T-cell (primary cell): ENCODE measurements around the gene AFAP1L1. TPM values are rescaled to one million over a fixed set of nuclear protein-coding genes. Genes with fewer than 3 reads are reported as not detected.

Experiments
- ATAC-seq, 4 experiments: fragments of 200-7000 bp in 3 of 4; fragments of 150-1000 bp in 1 of 4; cut with Tn5 transposase; replicated peaks in 1 of 4; 1 replicate in 3 of 4; 2 replicates in 1 of 4; pipeline ENCODE4 v1.10.0; 2021; ENCODE audit warnings: moderate library complexity in 3 of 4, mild to moderate bottlenecking in 2 of 4, moderate number of reproducible peaks in 1 of 4
- CTCF ChIA-PET, 2 donors: fragments of 300-600 bp; sonication (Branson Sonifier 250); formaldehyde crosslinking; loops; one replicate each; lab custom pipeline; 2022; ENCODE audit warnings: antibody characterized with exemption in 2 of 2; lab: Charles Lee
- POLR2A ChIA-PET, 2 donors: fragments of 300-600 bp; sonication (Branson Sonifier 250); formaldehyde crosslinking; loops; one replicate each; lab custom pipeline; 2022; ENCODE audit warnings: antibody characterized with exemption in 2 of 2; lab: Charles Lee
- DNase-seq, 35 experiments: peaks; one replicate each; pipeline versions ENCODE4 v3.0.0 to v3.0.0-alpha.2; 2013 to 2023
- H3K27ac ChIP-seq: one replicate; pipeline ENCODE4 v1.5.1; 2013; ENCODE audit warnings: low read length
- H3K27me3 ChIP-seq, 2 experiments: replicated peaks in 1 of 2; 1 replicate in 1 of 2; 2 replicates in 1 of 2; pipeline versions ENCODE4 v1.6.1 to v1.7.0; 2013; ENCODE audit warnings: low read length in 1 of 2, mixed read lengths in 1 of 2; ENCODE audit not compliant: control insufficient read depth in 2 of 2, insufficient read depth in 2 of 2; ENCODE audit errors: extremely low read depth in 1 of 2
- H3K36me3 ChIP-seq, 2 donors: 1 replicate in 1 of 2; 2 replicates in 1 of 2; pipeline versions ENCODE4 v1.6.1 to v1.7.0; 2013; ENCODE audit warnings: low read length in 1 of 2; ENCODE audit not compliant: control insufficient read depth in 2 of 2, insufficient read depth in 1 of 2; ENCODE audit errors: extremely low read depth in 1 of 2
- H3K4me1 ChIP-seq, 2 experiments: 1 replicate in 1 of 2; 2 replicates in 1 of 2; pipeline versions ENCODE4 v1.6.1 to v1.7.0; 2013; ENCODE audit warnings: low read length in 2 of 2, mixed read lengths in 1 of 2; ENCODE audit not compliant: insufficient read depth in 2 of 2, control insufficient read depth in 1 of 2; ENCODE audit errors: extremely low read depth in 1 of 2
- H3K4me3 ChIP-seq, 2 donors: 1 replicate in 1 of 2; 2 replicates in 1 of 2; pipeline versions ENCODE4 v1.5.1 to v1.7.0; 2013; ENCODE audit warnings: mild to moderate bottlenecking in 2 of 2, low read length in 1 of 2, moderate library complexity in 1 of 2; ENCODE audit not compliant: control insufficient read depth in 1 of 2; ENCODE audit errors: extremely low read depth in 1 of 2
- H3K9me3 ChIP-seq: 2 replicates; pipeline ENCODE4 v1.7.0; 2013
- H3K27ac Mint-ChIP-seq, 2 donors: one replicate each; pipeline ENCODE4 v1.8.0; 2020 to 2021; ENCODE audit warnings: mild to moderate bottlenecking in 2 of 2, mixed read lengths in 2 of 2
- H3K27me3 Mint-ChIP-seq, 2 donors: one replicate each; pipeline ENCODE4 v1.8.0; 2021 to 2022; ENCODE audit warnings: mixed read lengths in 2 of 2
- H3K36me3 Mint-ChIP-seq: one replicate; pipeline ENCODE4 v1.8.0; 2021; ENCODE audit warnings: mixed read lengths
- H3K4me1 Mint-ChIP-seq, 3 donors: one replicate each; pipeline ENCODE4 v1.8.0; 2020 to 2022; ENCODE audit warnings: mixed read lengths in 3 of 3, mild to moderate bottlenecking in 1 of 3
- H3K4me3 Mint-ChIP-seq, 3 donors: one replicate each; pipeline ENCODE4 v1.8.0; 2020 to 2022; ENCODE audit warnings: mild to moderate bottlenecking in 3 of 3, mixed read lengths in 3 of 3, moderate library complexity in 3 of 3
- H3K9me3 Mint-ChIP-seq, 3 donors: one replicate each; pipeline ENCODE4 v1.8.0; 2020 to 2022; ENCODE audit warnings: mixed read lengths in 3 of 3
- WGBS: methylation state at CpG from one replicate; pipeline ENCODE4 v1.1.5; 2013; ENCODE audit warnings: missing lambda C conversion rate; ENCODE audit not compliant: insufficient coverage; 5-methylcytosine and 5-hydroxymethylcytosine counted together
- total RNA-seq, 35 experiments: library from RNA in 6 of 35; stranded (reverse) in 6 of 35; fragments of 120-200 nt in 1 of 35; gene quantifications; one replicate each; pipeline versions ENCODE4 v1.2.1 to v1.2.4 and lab custom pipeline; 2013 to 2026

Gene AFAP1L1
- total RNA-seq, 5 donors from 2014 or later (not counting 1 experiment from before 2014, with no cell fraction given), result 0.20 to 0.99 (median 0.50) TPM

- Mint-ChIP-seq H3K36me3 (no peaks in the 10 kb centered on the region), H3K9me3 (no peaks in the 10 kb centered on the region), H3K27me3 (no peaks in the 10 kb centered on the region), H3K4me3 (no peak overlapping the region), H3K4me1 (peaks cover 0 to 3% (median 1%) of the 10 kb centered on the region in 3 donors), H3K27ac (no peak overlapping the region)
- Histone ChIP-seq H3K27me3 (no peaks in the 10 kb centered on the region), H3K4me1 (no peaks in the 10 kb centered on the region), H3K27ac (no peak overlapping the region), H3K9me3 (no peaks in the 10 kb centered on the region), H3K36me3 (no peaks in the 10 kb centered on the region), H3K4me3 (no peak overlapping the region)
- DNase-seq (no peak), ATAC-seq (no peak)
- 100% methylated on average over 1 of the region's 1 CpG for WGBS
- ChIA-PET CTCF (interaction anchor here in 1 of 2 donors (0.6 kb wide), 1 partner anchor 14 kb away, joined by 5 read pairs; no protein-coding TSS in a partner anchor), POLR2A (no interaction called here)
These were observed 66.7 kb downstream of the AFAP1L1 start for GRCh38 chr5:149338364-149338763.

DNA sequence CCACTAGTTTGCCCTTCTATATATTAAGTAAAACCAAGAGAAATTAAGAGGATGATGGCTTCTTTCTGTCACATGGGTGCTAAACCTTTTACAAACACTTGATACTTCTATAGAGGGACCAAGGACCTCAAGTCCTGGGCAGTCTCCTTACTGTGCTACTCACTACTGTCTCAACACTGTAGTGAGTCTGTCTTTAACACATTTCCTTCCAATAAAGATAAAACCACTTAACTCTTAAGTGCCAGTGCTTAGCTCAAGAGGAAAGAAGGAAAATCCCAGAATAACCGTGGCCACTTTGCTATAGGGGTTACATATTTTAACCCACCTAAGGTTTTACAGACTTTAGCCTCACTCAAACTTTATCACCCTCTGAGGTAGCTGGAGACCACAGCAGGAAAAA is 69.3 kb downstream of the AFAP1L1 start:
- Histone ChIP-seq H3K4me3 (no peak overlapping the region), H3K27ac (no peak overlapping the region), H3K27me3 (no peaks in the 10 kb centered on the region), H3K4me1 (peaks cover 7 to 15% of the 10 kb centered on the region in 2 experiments), H3K9me3 (no peaks in the 10 kb centered on the region), H3K36me3 (no peaks in the 10 kb centered on the region)
- DNase-seq (no peak), ATAC-seq (no peak)
- POLR2A ChIA-PET, result interaction anchor here (0.6 to 0.9 kb wide), 2 partner anchors 12 to 214 kb away, joined by 3 to 4 read pairs; no protein-coding TSS in a partner anchor
- Mint-ChIP-seq H3K36me3 (no peaks in the 10 kb centered on the region), H3K9me3 (no peaks in the 10 kb centered on the region), H3K4me3 (no peak overlapping the region), H3K4me1 (peaks cover 20 to 29% (median 22%) of the 10 kb centered on the region in 3 donors), H3K27ac (no peak overlapping the region), H3K27me3 (no peaks in the 10 kb centered on the region)
- WGBS, result no CpG with 5 or more reads among the region's 1 CpG
- CTCF ChIA-PET, result interaction anchor here in 1 of 2 donors (1.0 to 1.4 kb wide), 2 partner anchors 21 to 27 kb away, joined by 3 read pairs; no protein-coding TSS in a partner anchor

- ATAC-seq (no peak), DNase-seq (no peak)
- peaks cover 28 to 36% (median 30%) of the 10 kb centered on the region in 3 donors for H3K4me1 Mint-ChIP-seq
- H3K4me1 ChIP-seq, result peaks cover 10 to 24% of the 10 kb centered on the region in 2 experiments
- POLR2A ChIA-PET, result no interaction called here
- no peaks in the 10 kb centered on the region for H3K27me3 Mint-ChIP-seq
- no peak overlapping the region for H3K4me3 ChIP-seq
- H3K27ac ChIP-seq, result no peak overlapping the region
- H3K9me3 Mint-ChIP-seq, result no peaks in the 10 kb centered on the region
- no peaks in the 10 kb centered on the region for H3K36me3 Mint-ChIP-seq
- no peaks in the 10 kb centered on the region for H3K36me3 ChIP-seq
- H3K27me3 ChIP-seq, result no peaks in the 10 kb centered on the region
- CTCF ChIA-PET, result interaction anchor here in 1 of 2 donors (1.1 kb wide), 1 partner anchor 16 kb away, joined by 3 read pairs; the partner anchor contains the start of gene PCYOX1L
- peak overlapping the region; percentile 30 to 41 for H3K27ac Mint-ChIP-seq
- no peaks in the 10 kb centered on the region for H3K9me3 ChIP-seq
- H3K4me3 Mint-ChIP-seq, result no peak overlapping the region
These were observed 70.2 kb downstream of the AFAP1L1 start for GRCh38 chr5:149341876-149342275.

GRCh38 chr5:149344151-149344550 is 72.5 kb downstream of the AFAP1L1 start:
- Mint-ChIP-seq H3K4me1 (peaks cover 50 to 59% (median 52%) of the 10 kb centered on the region in 3 donors), H3K9me3 (no peaks in the 10 kb centered on the region), H3K36me3 (peaks cover 19% of the 10 kb centered on the region), H3K27me3 (no peaks in the 10 kb centered on the region), H3K27ac (peak overlapping the region; percentile 91 to 97), H3K4me3 (peak overlapping the region in 2 of 3 donors; percentile 95 to 96)
- Histone ChIP-seq H3K9me3 (no peaks in the 10 kb centered on the region), H3K4me3 (no peak overlapping the region), H3K27me3 (no peaks in the 10 kb centered on the region), H3K4me1 (peaks cover 29 to 45% of the 10 kb centered on the region in 2 experiments), H3K27ac (peak overlapping the region; percentile 74), H3K36me3 (peaks cover 0 to 19% of the 10 kb centered on the region in 2 donors)
- 100% methylated on average over 1 of the region's 2 CpGs for WGBS
- POLR2A ChIA-PET, result interaction anchor here (0.7 to 4.3 kb wide), 4 partner anchors 9 to 13 kb away, joined by 3 to 27 read pairs (median 3); partner anchors contain the start of gene PCYOX1L (in 1 of the 2)
- DNase-seq (peak in 1 of 35 experiments; percentile 25), ATAC-seq (peak in 1 of 4 experiments; percentile 28)
- CTCF ChIA-PET, result interaction anchor here (0.9 to 4.1 kb wide), 8 partner anchors 9 to 221 kb away, joined by 3 to 43 read pairs (median 4); partner anchors contain the start of gene PCYOX1L (in 1 of the 2)

DNA sequence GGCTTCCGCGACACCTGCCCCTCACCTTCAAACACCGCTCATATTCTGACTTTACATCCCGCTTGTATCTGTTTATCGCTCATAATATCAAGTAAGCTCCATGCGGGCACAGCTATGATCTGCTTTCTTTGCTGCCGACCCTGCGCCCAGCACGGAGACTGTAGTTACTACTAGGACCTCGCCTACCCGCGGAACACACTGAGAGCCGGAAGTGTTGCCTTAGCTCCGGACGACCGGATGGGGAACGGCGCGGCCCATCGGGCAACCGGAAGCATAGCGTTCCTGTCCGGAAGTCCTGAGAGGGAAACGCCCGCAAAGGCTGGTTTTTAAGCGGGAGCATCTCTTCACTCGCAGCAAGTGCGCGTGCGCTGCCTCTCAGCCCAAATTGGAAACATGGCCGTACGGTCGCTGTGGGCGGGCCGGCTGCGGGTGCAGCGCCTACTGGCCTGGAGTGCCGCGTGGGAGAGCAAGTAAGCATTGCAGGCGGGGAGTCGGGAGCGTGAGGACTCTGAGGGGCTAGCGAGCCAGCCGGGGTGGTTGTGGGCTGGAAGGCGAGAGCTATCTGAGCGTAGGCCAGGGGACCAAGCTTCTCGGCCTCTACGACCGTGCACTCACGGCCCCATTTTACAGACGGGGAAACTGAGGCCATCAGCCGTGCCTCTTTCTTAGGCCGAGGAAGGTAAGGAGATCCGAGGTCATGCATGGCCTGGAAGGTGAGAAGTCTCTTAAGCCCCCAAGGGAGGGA is 73.7 kb downstream of the AFAP1L1 start, which contains the start of gene GRPEL2:
TSS of gene GRPEL2 (plus strand) at position 353 of the 745 bp plus-strand sequence. CDS start at position 394, 41 bp downstream.
- Mint-ChIP-seq H3K27me3 (no peaks in the 10 kb centered on the region), H3K4me1 (peaks cover 62 to 70% (median 64%) of the 10 kb centered on the region in 3 donors), H3K36me3 (peaks cover 31% of the 10 kb centered on the region), H3K4me3 (peak within 1 kb of the TSS; percentile 95 to 96 (median 95)), H3K27ac (peak within 1 kb of the TSS; percentile 91 to 97), H3K9me3 (no peaks in the 10 kb centered on the region)
- no peaks in the 10 kb centered on the region for H3K9me3 ChIP-seq
- H3K36me3 ChIP-seq, result peaks cover under 1 to 31% of the 10 kb centered on the region in 2 donors
- DNase-seq (peak; percentile 60 to 91 (median 73)), ATAC-seq (peak; percentile 69 to 77 (median 76))
- ChIA-PET CTCF (interaction anchor here (0.6 to 4.1 kb wide), 13 partner anchors 8 to 220 kb away, joined by 3 to 43 read pairs (median 3); partner anchors contain the start of gene PCYOX1L (in 1 of the 2)), POLR2A (interaction anchor here (0.6 to 4.3 kb wide), 4 partner anchors 8 to 1106 kb away, joined by 3 to 27 read pairs (median 3); partner anchors contain the start of gene PCYOX1L (in 1 of the 2))
- peaks cover 39 to 54% of the 10 kb centered on the region in 2 experiments for H3K4me1 ChIP-seq
- peak within 1 kb of the TSS; percentile 74 for H3K27ac ChIP-seq
- under 1% methylated on average over 45 of the region's 54 CpGs for WGBS
- H3K27me3 ChIP-seq, result no peaks in the 10 kb centered on the region
- H3K4me3 ChIP-seq, result peak within 1 kb of the TSS; percentile 78 to 85

- 0% methylated on average over 7 of the region's 11 CpGs for WGBS
- POLR2A ChIA-PET, result interaction anchor here in 1 of 2 donors (4.3 kb wide), 1 partner anchor 11 kb away, joined by 27 read pairs; the partner anchor contains the start of gene PCYOX1L
- H3K27ac Mint-ChIP-seq, result peak overlapping the region; percentile 91 to 97
- Histone ChIP-seq H3K27me3 (no peaks in the 10 kb centered on the region), H3K4me3 (peak overlapping the region; percentile 78 to 85), H3K36me3 (peaks cover 2 to 36% of the 10 kb centered on the region in 2 donors), H3K4me1 (peaks cover 39 to 57% of the 10 kb centered on the region in 2 experiments), H3K27ac (peak overlapping the region; percentile 74), H3K9me3 (no peaks in the 10 kb centered on the region)
- H3K9me3 Mint-ChIP-seq, result no peaks in the 10 kb centered on the region
- H3K27me3 Mint-ChIP-seq, result no peaks in the 10 kb centered on the region
- H3K36me3 Mint-ChIP-seq, result peaks cover 36% of the 10 kb centered on the region
- peak in 3 of 4 experiments; percentile 2 to 3 (median 3) for ATAC-seq
- peak in 2 of 35 experiments; percentile 14 to 39 for DNase-seq
- peaks cover 67 to 76% (median 69%) of the 10 kb centered on the region in 3 donors for H3K4me1 Mint-ChIP-seq
- H3K4me3 Mint-ChIP-seq, result peak overlapping the region; percentile 95 to 96 (median 95)
- CTCF ChIA-PET, result interaction anchor here (0.8 to 4.1 kb wide), 6 partner anchors 8 to 218 kb away, joined by 3 to 43 read pairs (median 8); partner anchors contain the start of gene PCYOX1L (in 1 of the 2)
These were observed 74.2 kb downstream of the AFAP1L1 start for GRCh38 chr5:149345892-149346222.
